ENCODE results near the gene RGL3.

Gene RGL3

DNA sequence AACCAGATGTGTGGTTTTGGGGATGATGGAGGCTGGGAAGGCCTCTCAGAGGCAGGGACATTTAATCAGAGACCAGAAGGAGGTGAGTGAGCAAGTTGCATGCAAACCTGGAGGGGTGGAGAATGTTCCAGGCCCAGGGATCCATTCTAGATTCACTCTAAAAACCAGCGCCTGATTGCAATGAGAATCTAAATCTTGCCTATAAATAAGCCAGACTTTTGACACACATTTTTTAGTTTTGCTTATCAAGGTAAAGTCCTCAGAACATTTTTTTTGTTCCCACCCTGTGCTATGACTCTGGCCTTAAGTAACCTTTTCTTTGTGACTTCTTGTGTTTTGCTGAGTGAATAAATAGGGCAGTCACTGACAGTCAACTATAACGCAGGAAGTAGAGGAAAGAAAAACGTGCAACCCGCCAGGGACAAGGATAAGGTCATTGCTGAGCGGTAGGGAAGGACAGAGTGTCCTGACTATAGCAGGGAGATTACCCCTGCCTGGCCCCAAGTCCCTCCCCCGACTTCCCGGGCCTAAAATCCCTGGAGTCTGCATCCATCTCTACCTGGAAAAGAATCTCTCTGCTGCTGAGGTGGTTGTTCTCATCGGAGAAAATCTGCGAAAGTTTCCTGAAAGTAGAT, 14.4 kb downstream of the RGL3 start:
- Histone ChIP-seq H3K4me3 (ENCODE audit: low read depth, low read length) (no peak overlapping the region), H3K27ac (no peak overlapping the region), H3K27me3 (replicated peaks) (peaks cover 4% of the 10 kb centered on the region), H3K36me3 (replicated peaks) (no peaks in the 10 kb centered on the region)
- TF ChIP-seq, protein P1, sequence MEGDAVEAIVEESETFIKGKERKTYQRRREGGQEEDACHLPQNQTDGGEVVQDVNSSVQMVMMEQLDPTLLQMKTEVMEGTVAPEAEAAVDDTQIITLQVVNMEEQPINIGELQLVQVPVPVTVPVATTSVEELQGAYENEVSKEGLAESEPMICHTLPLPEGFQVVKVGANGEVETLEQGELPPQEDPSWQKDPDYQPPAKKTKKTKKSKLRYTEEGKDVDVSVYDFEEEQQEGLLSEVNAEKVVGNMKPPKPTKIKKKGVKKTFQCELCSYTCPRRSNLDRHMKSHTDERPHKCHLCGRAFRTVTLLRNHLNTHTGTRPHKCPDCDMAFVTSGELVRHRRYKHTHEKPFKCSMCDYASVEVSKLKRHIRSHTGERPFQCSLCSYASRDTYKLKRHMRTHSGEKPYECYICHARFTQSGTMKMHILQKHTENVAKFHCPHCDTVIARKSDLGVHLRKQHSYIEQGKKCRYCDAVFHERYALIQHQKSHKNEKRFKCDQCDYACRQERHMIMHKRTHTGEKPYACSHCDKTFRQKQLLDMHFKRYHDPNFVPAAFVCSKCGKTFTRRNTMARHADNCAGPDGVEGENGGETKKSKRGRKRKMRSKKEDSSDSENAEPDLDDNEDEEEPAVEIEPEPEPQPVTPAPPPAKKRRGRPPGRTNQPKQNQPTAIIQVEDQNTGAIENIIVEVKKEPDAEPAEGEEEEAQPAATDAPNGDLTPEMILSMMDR (IDR thresholded peaks at IDR 0.05; ENCODE audit: low read depth, low read length, missing control alignments): no peak
- in situ Hi-C loops (cut with HindIII; ENCODE audit: low pct_ligation_motif_present, low sequenced_read_pairs): no loop called here
- DNase-seq: no peak

DNA sequence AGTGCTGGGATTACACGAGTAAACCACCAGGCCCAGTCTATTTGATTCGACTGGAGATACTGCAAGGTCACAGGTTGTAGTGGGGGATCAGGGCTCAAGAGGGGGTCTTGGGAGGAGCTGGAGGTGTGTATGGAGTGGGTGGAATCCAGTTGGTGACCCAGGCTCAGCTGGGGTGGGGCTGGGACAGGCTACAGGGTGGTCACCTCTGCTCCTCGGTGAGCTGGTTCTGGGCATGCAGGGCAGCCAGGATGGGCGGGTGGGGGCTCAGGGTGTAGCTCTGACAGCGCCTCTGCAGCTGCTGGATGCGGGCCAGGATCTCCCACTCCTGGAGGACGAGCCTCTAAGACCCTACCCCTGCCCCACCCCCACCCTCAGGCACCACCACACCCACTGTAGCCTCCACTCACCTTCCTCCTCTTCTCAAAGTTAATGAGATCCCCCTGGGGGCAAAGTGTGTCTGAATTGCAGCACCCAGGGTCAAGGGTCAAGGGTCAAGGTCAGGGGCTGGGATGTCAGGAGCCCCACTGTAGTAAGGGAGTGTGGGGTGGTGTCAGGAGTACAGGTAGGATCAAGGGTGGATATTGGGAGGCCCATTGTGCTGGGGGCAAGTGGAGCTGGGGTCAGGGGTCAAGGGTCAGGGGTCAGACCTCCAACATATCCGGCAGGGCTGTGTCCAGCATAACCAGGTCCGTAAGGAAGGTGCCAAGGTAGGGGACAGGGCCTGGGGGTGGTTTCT, 17.1 kb downstream of the RGL3 start:
- Histone ChIP-seq H3K27me3 (replicated peaks) (peaks cover 4% of the 10 kb centered on the region), H3K4me3 (ENCODE audit: low read depth, low read length) (no peak overlapping the region), H3K36me3 (replicated peaks) (no peaks in the 10 kb centered on the region), H3K27ac (no peak overlapping the region)
- DNase-seq: no peak
- TF ChIP-seq, protein P1 (IDR thresholded peaks at IDR 0.05; ENCODE audit: low read depth, low read length, missing control alignments): no peak
- in situ Hi-C loops (cut with HindIII; ENCODE audit: low pct_ligation_motif_present, low sequenced_read_pairs): no loop called here

DNA sequence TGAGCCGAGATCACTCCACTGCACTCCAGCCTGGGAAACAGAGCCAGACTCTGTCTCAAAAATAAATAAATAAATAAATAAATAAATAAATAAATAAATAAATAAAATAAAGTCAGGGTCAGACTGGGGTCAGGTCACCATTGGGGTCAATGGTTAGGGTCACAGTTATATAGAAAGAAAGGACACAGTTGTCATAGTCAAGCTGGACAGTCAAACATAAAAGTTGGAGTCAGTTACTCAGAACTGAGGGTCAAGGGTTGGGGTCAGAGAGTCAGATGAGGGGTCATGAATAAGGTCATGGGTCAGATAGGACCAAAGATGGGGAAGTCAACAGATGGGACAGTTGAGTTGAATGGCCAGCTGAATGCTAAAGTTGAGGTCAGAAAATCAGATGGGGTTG, 18.3 kb downstream of the RGL3 start:
- TF ChIP-seq, protein P1 (IDR thresholded peaks at IDR 0.05; ENCODE audit: low read depth, low read length, missing control alignments): no peak
- DNase-seq: no peak
- no peak overlapping the region for H3K27ac ChIP-seq
- H3K36me3 ChIP-seq (replicated peaks): no peaks in the 10 kb centered on the region
- in situ Hi-C loops (cut with HindIII; ENCODE audit: low pct_ligation_motif_present, low sequenced_read_pairs): no loop called here
- no peaks in the 10 kb centered on the region for H3K27me3 ChIP-seq (replicated peaks)
- H3K4me3 ChIP-seq (ENCODE audit: low read depth, low read length): no peak overlapping the region

DNA sequence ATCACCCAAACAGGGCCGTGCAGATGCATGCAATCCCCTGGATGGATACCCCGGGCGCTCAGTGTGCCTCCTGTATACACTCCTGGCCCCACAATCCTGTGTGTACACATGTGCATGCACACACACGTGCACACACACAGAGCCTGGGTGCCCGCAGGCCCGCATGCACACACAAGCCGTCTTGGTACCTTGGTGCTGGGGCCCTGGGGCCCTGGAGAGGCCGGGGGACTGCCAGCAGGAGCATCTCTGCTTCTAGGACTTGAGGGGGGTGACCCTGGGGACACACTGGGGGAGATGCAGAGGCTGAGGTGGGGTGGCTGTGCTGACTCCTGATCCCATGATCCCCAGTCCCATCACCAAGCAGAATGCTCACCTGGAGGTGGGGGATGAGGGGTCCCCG, 19.4 kb downstream of the RGL3 start:
- in situ Hi-C loops (cut with HindIII; ENCODE audit: low pct_ligation_motif_present, low sequenced_read_pairs): no loop called here
- Histone ChIP-seq H3K27ac (no peak overlapping the region), H3K36me3 (replicated peaks) (no peaks in the 10 kb centered on the region), H3K27me3 (replicated peaks) (no peaks in the 10 kb centered on the region), H3K4me3 (ENCODE audit: low read depth, low read length) (no peak overlapping the region)
- no peak for DNase-seq
- TF ChIP-seq, protein P1 (IDR thresholded peaks at IDR 0.05; ENCODE audit: low read depth, low read length, missing control alignments): no peak

DNA sequence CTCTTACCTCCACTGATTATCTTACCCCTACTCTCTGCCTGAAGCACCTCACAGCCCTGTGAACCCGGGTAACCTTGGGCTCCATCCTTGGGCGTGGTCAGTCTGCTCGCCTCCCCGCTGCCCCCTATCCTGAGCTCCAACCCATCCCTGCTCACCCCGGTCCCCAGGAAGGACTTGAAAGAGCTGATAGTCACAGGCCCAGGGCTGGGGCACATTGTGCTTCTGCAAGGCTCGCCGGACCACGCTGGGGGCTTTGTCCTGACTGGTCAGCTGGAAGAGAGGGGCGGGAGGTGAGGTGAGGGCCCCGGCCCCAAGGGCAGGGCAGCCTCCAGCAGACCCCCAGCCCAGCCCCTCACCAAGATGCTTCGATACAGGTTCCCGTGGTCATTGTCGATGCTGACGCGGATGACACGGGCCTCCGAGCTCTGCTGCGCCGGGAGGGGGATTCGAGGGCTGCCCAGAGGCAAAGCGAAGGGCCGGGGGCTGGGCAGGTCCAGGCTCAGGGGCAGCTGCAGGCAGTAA, 22.0 kb downstream of the RGL3 start:
- no peak overlapping the region for H3K4me3 ChIP-seq (ENCODE audit: low read depth, low read length)
- TF ChIP-seq, protein P1 (IDR thresholded peaks at IDR 0.05; ENCODE audit: low read depth, low read length, missing control alignments): no peak
- no peak overlapping the region for H3K27ac ChIP-seq
- no peak for DNase-seq
- no peaks in the 10 kb centered on the region for H3K36me3 ChIP-seq (replicated peaks)
- no peaks in the 10 kb centered on the region for H3K27me3 ChIP-seq (replicated peaks)
- in situ Hi-C loops (cut with HindIII; ENCODE audit: low pct_ligation_motif_present, low sequenced_read_pairs): no loop called here
